RKO (cell line): ENCODE measurements around the gene KIF26B.
A peak's percentile ranks its signal among the peaks of the same experiment; 100 is the strongest.

Source experiments
- DNase-seq: peaks from one replicate; pipeline ENCODE4 v3.0.0-alpha.2; 2016; ENCODE audit warnings: low spot score

The KIF26B gene

DNA sequence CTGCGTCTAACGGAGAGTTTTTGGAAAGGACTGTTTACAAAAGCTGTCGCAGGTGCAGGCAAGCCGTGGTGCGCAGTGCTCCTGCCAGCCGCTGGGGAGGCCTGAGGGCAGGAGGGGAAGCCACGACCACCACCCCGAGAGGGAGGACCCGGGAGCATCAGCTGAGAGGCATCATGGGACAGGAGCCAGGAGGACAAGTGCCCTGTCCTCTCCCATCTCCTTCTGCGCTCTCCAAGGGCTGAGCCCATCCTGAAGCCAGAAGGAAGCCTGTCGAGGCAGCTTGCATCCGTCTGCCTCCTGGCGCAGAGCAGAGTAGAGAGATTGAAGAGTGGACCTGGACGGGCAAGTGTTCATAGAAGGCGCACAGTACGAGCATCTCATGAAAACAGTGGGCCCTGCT lies 310.9 kb downstream of the KIF26B start:
- no peak for DNase-seq

DNA sequence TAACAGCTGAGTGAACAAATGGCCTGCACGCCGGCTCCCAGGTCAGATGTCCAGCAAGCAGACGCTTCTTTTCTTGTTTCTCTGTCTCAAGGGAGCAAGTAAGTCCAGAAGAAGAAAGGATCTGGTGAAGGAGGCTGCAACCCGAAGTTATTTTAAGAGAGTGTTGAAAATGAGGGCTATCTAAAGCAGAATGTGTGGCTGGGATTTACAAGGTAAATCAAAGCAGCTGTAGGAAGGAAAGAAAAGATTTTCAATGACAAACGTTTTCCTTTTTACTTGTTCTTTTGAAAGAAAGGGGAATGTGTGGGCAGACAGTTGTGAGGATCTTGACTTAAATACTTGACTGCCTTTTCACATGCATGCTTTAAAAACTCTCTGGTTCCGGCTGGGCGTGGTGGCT lies 311.5 kb downstream of the KIF26B start:
- no peak for DNase-seq

DNA sequence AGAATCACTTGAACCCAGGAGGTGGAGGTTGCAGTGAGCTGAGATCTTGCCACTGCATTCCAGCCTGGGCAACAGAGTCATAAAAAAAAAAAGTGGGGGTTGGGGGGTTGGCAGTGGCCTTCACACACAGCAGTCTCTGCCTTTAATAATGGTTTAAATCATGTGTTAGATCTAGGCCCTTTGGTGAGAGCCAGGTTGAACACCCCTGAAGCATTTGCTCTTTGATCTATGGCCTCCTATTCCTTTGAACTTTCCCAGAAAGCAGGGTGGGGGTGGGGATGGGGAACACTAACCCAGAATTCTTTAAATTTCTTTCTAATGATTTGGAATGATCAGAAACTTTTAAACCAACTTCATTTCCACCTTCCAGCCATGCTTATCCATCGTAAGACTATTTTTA lies 313.0 kb downstream of the KIF26B start:
- no peak for DNase-seq

DNA sequence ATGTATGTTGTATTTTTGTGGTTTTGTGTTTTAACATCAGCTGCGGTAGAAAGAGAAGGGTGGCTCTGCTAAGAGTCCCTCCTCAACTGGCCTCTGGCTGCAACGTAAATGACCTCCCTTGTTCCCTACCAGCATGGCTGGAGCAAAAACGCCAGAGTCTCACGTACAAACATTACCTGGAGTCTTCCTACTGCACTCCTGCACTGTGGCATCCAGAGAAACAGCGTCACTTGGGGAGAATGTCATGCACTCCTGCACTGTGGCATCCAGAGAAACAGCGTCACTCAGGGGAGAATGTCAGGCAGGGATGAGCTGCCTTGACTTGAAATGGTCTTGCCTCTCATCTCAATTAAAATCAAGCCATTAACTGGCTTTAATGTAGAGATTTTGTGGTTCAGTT lies 314.2 kb downstream of the KIF26B start:
- DNase-seq, result no peak

DNA sequence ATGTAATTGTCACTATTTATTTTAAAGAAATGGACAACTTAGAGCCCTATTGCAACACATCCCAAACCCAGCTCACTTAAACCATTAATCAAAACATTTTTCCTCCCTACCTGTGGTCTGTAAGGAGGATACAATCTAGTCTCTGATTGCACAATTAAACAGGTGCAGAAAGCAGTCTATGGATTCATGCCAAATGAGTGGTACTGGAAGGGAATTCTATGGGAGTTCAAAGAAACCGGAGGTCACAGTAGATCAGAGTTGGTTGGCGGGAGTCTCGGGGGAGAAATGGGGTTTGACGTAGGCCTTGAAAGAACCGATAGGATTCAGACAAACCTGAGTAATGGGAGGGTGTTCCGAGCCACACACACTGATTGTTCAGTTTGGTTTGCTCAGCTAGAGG lies 314.9 kb downstream of the KIF26B start:
- no peak for DNase-seq

DNA sequence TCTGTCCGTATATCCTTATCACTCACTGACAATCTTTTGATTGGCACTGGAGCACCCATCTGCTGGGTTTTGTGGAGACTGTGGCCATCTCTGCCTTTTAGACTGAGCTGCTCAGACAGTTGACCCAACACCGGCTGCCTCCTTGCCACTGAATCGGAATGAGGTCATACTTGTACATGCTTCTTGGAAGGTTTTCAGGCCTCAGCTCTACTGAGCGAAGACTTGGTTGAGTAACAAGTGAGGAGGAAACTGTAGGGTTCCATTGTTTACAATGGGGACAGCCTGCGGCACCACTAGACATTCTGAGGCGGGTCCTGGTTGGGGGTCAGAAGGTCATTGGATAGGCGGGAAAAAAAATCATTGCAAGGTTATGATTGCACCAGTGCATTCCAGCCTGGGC lies 320.3 kb downstream of the KIF26B start:
- DNase-seq, result peak; percentile 8

DNA sequence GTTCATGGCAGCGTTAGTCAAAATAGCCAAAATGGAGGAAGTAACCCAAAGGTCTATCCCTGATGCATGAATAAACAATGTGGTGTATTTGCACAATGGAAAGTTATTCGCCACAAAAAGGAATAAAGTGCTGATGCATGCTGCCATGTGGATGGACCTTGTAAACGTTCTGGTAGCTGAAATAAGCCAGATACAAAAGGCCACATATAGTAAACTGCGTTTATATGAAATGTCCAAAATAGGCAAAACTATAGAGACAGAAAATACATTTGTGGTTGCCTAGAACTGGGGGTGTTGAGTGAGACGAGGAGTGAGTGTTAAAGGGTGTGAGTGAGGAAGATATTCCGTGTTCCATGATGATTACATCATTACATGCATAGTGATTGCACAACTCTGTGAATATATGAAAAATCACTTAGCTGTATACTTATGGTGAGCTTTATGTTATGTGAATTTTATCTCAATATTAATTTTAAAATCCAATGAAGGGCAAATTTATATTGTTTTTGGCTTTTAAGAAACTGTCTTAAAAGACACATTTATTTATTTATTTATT lies 321.3 kb downstream of the KIF26B start:
- no peak for DNase-seq

DNA sequence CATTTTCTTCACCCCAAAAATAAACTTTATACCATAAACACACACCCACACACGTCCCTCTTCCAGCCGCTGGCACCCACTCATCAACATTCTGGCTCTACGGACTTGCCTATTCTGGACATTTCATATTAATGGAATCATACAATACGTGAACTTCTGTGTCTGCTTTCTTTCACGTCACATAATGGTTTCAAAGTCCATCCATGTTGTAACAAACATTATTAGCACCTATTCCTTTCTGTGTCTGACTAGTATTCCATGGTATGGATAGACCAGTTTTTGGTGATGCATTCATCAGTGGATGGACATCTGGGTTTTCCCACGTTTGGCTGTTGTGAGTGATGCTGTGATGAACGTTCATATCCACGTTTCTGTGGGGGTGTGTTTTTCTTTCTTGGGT lies 323.2 kb downstream of the KIF26B start:
- DNase-seq, result no peak

DNA sequence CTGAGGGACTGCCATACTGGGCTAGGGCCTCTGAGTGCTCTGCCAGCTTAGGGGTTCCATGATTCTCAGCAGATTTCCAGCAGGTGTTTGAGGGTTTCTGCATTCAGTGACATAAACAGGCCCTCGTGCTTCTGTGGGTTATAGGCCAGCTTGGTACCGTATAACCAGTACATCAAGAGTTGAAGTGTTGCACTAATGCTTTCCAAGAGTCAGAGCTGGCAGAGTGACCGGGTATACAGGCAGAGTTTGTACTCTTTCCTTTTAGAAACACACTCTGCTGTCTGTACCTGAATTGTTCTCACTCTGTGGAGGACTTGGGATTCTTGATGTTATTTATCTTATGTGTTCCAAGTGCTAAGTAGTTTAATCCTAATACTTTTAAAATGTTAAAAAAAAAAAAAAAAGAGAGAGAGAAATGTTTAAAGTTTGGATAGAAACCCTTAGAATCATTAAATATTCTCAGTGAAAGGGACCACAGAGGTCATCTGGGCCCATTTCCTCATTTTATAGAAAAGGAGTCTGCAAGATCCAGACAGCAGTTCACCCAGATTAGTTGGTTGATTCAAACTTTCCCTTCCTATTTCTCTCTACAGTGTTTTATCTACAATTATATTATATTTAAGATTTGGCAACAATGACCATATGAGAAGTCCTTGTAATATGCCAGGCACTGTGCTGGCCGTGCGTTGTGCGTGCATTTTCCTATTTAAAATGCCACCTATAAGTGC lies 325.8 kb downstream of the KIF26B start:
- DNase-seq, result no peak

DNA sequence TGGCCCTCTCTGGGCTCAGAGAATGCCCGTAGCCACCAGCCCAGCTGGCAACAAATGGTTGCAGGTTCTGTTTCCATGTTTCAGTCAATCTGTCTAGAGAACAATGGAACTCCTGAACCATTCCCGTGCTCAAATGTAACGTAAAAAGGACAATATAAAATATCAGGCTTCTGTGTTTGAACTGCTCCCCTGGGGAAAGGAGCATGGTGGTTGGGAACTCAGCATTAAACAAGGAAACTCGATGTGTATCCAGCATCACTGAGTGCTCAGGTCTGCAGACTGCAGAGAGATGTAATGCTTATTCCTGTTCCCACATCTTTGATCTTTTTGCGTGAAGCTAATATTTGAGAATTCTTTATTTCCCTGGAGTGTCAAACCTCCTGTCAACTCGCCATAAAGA lies 326.5 kb downstream of the KIF26B start:
- DNase-seq, result no peak

DNA sequence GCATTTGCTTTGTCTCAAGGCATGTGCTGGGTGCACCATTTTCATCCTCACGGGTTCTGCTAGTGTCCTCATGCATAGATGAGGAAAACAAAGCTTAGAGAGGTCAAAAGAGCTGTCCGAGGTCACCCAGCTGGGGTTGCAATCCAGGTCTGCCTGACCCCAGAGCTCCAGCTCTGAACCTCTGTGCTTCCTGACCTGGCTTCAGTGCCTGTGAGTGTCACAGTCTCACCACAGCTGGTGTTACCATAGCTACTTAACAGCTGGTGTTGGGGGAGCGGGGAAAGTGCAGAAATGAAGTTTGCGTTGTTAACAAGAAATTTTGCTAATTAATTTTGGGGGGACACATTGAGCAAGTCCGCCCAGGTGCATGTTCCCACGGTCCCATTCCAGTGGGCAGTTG lies 328.5 kb downstream of the KIF26B start:
- no peak for DNase-seq

DNA sequence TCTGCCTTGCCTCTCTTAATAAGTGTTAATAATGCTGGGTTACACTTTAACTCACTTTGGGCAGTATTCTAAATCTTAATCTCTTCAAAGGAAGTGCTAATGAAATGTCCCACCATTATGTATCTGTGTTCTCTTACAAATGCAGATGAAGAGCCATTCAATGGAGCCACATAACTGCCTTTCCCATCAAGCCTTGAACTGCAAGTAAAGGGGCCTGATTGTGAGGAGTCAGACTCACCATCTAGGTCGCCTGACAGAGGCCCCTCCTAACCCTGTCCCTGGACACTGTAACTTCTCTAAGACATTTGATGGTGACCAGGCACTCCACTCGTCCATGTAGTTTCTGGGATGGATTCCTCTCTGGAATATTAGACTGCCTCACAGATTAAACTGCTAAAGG lies 329.4 kb downstream of the KIF26B start:
- DNase-seq, result no peak

DNA sequence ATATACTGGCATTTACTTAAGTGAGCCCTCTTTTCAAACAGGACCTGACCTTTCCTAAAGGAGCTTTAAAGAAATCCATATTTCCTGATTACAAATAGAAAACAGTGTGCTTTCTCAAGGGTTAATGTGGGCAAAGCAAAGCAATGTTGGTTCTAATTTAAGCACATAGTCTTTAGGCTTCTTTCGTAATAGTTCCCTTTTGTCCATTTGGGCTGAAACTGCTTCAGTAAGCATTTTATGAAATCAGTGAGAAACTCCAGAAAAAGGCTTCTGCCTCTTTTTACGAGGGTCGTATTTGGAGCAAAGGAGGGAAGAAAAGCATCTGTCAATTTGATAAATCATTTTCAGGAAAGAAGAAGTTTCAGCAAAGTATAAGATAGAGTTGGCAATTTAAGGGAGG lies 331.2 kb downstream of the KIF26B start:
- DNase-seq, result no peak

DNA sequence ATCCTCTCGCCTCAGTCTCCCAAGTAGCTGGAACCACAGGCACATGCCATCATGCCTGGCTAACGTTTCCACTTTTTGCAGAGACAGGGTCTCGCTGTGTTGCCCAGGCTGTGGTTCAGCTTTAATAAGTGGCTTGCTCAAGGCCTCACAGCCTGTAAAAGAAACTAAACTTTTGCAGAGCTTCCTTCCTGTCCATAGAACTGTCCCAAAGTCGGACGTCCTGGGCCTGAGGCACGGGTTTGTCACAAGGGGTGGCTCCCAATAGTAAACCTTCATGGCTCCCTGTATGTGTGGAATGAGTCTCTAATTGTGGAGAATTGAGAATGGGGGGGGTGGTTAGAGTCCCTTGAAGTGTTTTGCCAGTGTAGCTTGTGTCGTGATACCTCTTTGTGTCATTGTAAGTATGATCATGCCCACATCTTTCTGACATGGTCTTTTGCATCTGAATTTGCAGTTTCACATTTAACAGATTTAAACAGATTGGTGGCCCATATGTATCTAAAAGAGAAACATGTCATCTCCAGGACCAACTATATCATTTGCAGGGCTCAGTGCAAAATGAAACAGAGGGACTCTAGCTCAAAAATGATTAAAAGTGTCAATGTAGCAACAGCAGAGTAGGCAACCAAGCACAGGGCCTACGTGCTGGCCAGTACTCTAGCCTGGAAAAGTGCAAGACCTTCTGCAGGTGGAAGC lies 332.1 kb downstream of the KIF26B start:
- DNase-seq, result no peak

DNA sequence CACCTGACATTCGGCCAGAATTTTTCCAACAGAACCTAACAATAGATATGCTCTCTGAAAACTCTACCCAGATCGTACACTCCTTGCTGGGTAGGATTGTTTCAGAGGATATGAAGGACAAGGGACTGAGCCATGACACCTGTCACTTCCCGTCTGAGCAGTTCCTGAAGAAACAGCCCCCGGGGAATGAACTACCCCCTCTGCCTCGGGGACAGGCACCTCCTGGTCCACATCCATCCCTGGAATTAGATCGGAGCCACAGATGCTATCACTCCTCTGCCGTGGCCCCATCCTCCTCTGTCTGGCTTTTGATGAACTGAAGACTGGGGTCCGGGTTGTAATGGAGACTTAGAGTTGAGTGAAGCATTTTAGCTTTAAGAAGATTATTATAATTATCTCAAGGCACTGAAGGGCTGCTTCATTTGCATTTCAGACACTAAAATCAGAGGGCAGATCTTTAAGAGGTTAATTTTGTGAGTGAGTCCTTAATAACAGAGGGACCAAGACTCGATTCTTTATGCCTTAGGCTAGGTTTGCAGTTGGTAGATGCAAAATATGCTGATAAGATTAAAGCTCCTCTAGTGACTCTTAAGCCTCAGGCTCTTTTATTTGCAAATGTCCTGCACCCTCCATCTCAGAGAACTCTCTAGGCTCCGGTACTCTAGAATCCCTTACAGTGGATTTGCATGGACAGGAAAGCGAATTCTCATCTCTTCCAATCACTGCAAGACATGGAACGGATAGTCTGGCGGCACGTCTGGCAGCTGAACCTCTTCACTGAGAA lies 333.8 kb downstream of the KIF26B start:
- DNase-seq, result no peak

DNA sequence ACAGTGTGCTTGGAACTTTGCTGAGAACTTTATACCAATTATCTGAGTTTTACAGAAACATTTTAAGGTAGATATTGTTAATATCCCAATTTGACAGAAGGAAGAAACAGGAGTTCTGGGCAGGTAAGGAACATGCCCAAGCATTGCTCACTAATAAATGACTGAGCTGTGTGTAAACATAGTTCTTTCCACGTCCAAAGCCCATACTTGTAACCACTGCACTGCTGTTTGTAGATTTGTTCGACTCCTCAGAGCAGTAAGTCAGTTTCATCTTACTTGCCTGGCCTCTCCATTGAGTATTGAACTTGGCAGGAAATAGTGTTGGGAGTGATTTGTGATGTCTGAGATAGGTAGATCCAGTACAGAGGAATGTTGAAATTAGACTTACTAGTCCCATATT lies 335.1 kb downstream of the KIF26B start:
- no peak for DNase-seq

DNA sequence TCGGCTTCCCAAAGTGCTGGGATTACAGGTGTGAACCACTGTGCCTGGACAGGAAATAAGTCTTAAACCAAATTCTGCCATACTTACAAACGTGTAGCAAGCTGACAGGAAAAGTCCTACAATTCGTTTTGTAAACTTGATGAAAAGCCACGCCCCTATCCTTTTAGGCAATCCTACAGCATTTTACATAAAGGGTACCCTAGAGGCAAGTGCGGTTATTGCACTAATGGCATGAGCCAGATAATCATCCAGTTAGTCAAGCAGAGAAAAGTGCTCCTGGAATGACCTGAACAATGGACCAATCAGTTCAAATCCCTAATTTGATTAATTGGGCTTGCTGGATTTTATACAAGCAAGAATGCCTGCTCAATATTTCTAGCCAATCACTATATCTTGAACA lies 338.2 kb downstream of the KIF26B start:
- DNase-seq, result peak; percentile 19

DNA sequence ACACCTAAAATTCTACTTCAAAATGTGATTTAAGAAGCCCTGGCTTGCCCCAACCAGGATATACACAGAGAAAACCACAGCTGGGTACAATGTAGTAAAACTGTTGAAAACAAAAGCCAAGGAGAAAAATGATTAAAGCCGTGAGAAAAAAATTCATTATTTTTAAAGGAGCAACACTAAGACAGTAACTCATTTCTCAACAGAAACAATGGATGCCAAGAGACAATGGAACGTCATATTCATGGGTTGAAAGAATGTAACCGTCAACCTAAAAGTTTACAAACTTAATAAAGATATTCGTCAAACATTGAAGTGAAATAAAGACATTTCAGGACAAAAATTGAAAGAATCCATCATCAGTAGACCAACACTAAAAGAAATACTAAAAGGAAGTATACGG lies 340.9 kb downstream of the KIF26B start:
- no peak for DNase-seq

DNA sequence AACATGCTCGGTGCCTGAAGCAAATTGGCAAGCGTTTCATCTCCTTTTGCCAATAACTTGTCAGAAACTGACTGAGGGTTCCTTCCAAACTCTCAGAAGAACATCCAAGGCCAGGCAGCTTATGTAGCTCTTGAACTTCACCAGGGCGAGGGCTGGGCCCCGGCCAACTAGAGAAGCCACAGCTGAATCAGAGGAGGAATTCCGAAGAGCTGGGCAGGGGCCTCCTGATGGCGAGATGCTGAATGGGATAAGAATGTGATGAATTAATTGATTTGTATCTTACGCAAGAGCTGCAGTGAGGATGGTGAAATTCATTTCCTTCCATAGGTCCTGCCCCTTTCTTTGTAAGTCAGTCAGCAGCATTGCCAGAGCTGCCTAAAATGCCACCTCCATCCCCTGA lies 345.8 kb downstream of the KIF26B start:
- DNase-seq, result no peak

DNA sequence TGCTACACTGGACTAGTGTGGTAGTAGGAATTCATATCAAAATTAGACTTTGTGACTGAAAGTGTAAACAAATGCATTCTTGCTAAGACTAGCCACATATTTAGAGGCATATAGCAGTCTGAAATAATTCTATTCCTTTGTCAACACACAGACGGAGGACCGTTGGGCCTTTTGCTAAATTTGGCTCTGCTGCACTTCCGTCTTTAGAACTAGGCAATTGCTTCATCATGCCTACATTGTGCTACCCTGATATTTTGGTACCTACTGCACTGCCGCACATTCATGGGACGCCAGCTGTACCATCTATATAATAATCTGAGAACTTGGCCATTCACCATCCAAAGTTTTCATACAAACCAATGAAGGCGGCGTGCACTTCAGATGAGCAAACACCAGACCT lies 346.8 kb downstream of the KIF26B start:
- DNase-seq, result no peak

DNA sequence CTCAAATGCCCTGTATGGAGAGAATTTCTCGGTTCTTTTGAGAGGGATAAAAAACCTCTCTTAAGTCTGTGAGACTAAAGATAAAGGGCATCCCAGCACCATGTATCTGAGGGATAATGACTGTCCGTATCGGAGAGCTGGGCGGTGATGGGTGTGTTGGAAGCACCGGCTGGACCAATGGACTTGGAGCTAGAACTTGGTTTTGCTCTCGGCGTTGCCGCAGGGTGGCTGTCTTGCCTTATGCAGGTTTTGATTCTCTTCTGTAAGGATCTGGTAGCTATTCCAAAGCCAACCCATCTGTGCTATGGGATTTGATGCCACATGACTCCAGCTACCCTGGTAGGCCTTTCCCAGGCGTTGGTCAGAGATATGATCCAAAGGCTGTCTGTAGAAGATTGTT lies 348.8 kb downstream of the KIF26B start:
- DNase-seq, result no peak

DNA sequence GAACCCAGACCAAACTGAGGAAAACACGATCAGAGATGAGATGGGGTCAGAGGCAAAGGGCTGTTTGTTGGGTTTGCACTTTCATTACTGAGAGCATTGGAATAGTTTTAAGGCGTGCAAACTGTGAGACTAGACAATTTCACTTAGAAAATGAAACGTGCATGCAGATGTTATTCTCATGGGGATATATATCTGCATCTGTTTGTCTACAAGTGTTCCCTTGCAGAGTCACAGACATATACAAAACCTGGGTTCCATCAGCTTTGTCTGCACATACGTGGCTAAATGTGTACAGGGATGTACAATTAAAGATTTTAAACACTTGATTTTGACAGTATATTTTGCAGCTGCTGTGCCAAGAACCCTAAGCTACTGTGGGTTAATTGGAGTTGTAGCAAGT lies 355.4 kb downstream of the KIF26B start:
- DNase-seq, result no peak
